ENCODE data around the gene RAPGEFL1.

RAPGEFL1 gene

GRCh38 chr17:40177275-40177874 is at the start of gene RAPGEFL1:
Gene RAPGEFL1 (plus strand): TSS chr17:40177470. CDS start chr17:40177862, 392 bp downstream.
- DNase-seq (no peak), ATAC-seq (ENCODE audit: insufficient read depth, low read depth) (no peak)
- Histone ChIP-seq H3K4me3 (ENCODE audit: low read depth in 1 of 2, low read length in 2 of 2) (no peak within 1 kb of the TSS), H3K9ac (ENCODE audit: low read depth, low read length) (no peak within 1 kb of the TSS), H2AFZ (ENCODE audit: low read depth, low read length) (no peak within 1 kb of the TSS), H3K36me3 (ENCODE audit: insufficient read depth, low read length) (peaks cover 43% of the 10 kb centered on the region), H3K79me2 (ENCODE audit: insufficient read depth, low read length) (no peaks in the 10 kb centered on the region), H3K9me3 (ENCODE audit: insufficient read depth, low read length, severe bottlenecking) (no peaks in the 10 kb centered on the region), H4K20me1 (ENCODE audit: insufficient read depth, low read length) (no peaks in the 10 kb centered on the region), H3K27me3 (ENCODE audit: insufficient read depth, low read length, poor library complexity) (no peaks in the 10 kb centered on the region), H3K27ac (ENCODE audit: low read length) (no peak within 1 kb of the TSS), H3K4me2 (ENCODE audit: insufficient read depth, low read length) (no peak within 1 kb of the TSS), H3K4me1 (ENCODE audit: insufficient read depth, low read length) (no peaks in the 10 kb centered on the region)
- TF ChIP-seq EZH2 (IDR thresholded peaks at IDR 0.05; ENCODE audit: borderline replicate concordance, low read depth, low read length, severe bottlenecking), result no peak
- no peak for TF ChIP-seq CTCF (IDR thresholded peaks at IDR 0.05; ENCODE audit: borderline replicate concordance, extremely low read depth, low read length, poor library complexity, severe bottlenecking)

GRCh38 chr17:40129498-40129897 is 47.8 kb upstream of the RAPGEFL1 start:
- H3K4me3 ChIP-seq (ENCODE audit: low read depth in 1 of 2, low read length in 2 of 2), result no peak overlapping the region
- no peaks in the 10 kb centered on the region for H3K9me3 ChIP-seq (ENCODE audit: insufficient read depth, low read length, severe bottlenecking)
- no peak for TF ChIP-seq CTCF (IDR thresholded peaks at IDR 0.05; ENCODE audit: borderline replicate concordance, extremely low read depth, low read length, poor library complexity, severe bottlenecking)
- TF ChIP-seq EZH2 (IDR thresholded peaks at IDR 0.05; ENCODE audit: borderline replicate concordance, low read depth, low read length, severe bottlenecking), result no peak
- no peaks in the 10 kb centered on the region for H3K27me3 ChIP-seq (ENCODE audit: insufficient read depth, low read length, poor library complexity)
- no peak overlapping the region for H3K9ac ChIP-seq (ENCODE audit: low read depth, low read length)
- H3K4me1 ChIP-seq (ENCODE audit: insufficient read depth, low read length), result peaks cover 18% of the 10 kb centered on the region
- peaks cover 95% of the 10 kb centered on the region for H3K36me3 ChIP-seq (ENCODE audit: insufficient read depth, low read length)
- no peak overlapping the region for H3K4me2 ChIP-seq (ENCODE audit: insufficient read depth, low read length)
- H3K79me2 ChIP-seq (ENCODE audit: insufficient read depth, low read length), result peaks cover 53% of the 10 kb centered on the region
- H3K27ac ChIP-seq (ENCODE audit: low read length), result no peak overlapping the region
- peaks cover 18% of the 10 kb centered on the region for H4K20me1 ChIP-seq (ENCODE audit: insufficient read depth, low read length)
- ATAC-seq (ENCODE audit: insufficient read depth, low read depth), result no peak
- DNase-seq, result no peak
- no peak overlapping the region for H2AFZ ChIP-seq (ENCODE audit: low read depth, low read length)

GRCh38 chr17:40130352-40131042 is 46.8 kb upstream of the RAPGEFL1 start:
- no peak overlapping the region for H3K4me2 ChIP-seq (ENCODE audit: insufficient read depth, low read length)
- H3K79me2 ChIP-seq (ENCODE audit: insufficient read depth, low read length), result peaks cover 43% of the 10 kb centered on the region

More at GRCh38 chr17:40130352-40131042, 46.8 kb upstream of the RAPGEFL1 start:
- H3K4me1 ChIP-seq (ENCODE audit: insufficient read depth, low read length), result peaks cover 8% of the 10 kb centered on the region; the same call in 1 of the 2 replicates
- no peak overlapping the region for H3K9ac ChIP-seq (ENCODE audit: low read depth, low read length)
- DNase-seq (no peak), ATAC-seq (ENCODE audit: insufficient read depth, low read depth) (no peak)
- H3K27me3 ChIP-seq (ENCODE audit: insufficient read depth, low read length, poor library complexity), result no peaks in the 10 kb centered on the region
- H3K27ac ChIP-seq (ENCODE audit: low read length), result no peak overlapping the region
- peaks cover 97% of the 10 kb centered on the region for H3K36me3 ChIP-seq (ENCODE audit: insufficient read depth, low read length)
- H3K4me3 ChIP-seq (ENCODE audit: low read depth in 1 of 2, low read length in 2 of 2), result no peak overlapping the region
- no peaks in the 10 kb centered on the region for H3K9me3 ChIP-seq (ENCODE audit: insufficient read depth, low read length, severe bottlenecking)
- peaks cover 10% of the 10 kb centered on the region; the same call in 1 of the 2 replicates for H4K20me1 ChIP-seq (ENCODE audit: insufficient read depth, low read length)
- TF ChIP-seq EZH2 (IDR thresholded peaks at IDR 0.05; ENCODE audit: borderline replicate concordance, low read depth, low read length, severe bottlenecking), result no peak
- TF ChIP-seq CTCF (IDR thresholded peaks at IDR 0.05; ENCODE audit: borderline replicate concordance, extremely low read depth, low read length, poor library complexity, severe bottlenecking), result no peak
- H2AFZ ChIP-seq (ENCODE audit: low read depth, low read length), result no peak overlapping the region

All from DND-41 (cell line).